Stimulated activated CD8-positive, alpha-beta memory T cell treated with anti-CD3 and anti-CD28 coated beads, Interleukin-12 subunit alpha, Interleukin-12 subunit beta, amount 100 ng/mL, for 1 hour (primary cell): ENCODE results near the gene MICAL3.

ENCODE experiments used
- DNase-seq: peaks from one replicate; pipeline ENCODE4 v3.0.0-alpha.2; 2020; ENCODE audit warnings: low read depth

The MICAL3 gene

DNA sequence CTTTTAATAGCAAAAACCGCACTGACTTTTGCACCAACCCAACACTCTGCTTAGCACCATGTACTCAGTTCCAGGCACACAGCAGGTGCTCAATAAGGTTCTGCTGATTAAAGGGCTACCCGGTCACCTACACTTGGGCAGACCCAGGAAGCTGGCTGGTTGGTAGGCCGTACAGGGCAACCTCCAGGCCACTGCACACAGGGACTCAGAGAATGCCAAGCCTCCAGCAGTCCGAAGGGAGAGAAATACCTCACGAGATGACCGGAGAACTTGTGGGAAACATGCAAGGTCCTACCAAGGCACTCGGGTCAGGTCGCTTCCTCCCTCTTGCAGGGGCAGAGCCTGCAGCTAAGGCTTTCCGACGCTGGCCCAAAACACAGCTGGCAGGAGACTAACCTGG lies 109.2 kb downstream of the MICAL3 start:
- DNase-seq = no peak

- no peak for DNase-seq
Observed at GRCh38 chr22:17914474-17914873, 109.9 kb downstream of the MICAL3 start.

GRCh38 chr22:17913801-17914347 lies 110.5 kb downstream of the MICAL3 start:
- no peak for DNase-seq

- DNase-seq = no peak
Observed at GRCh38 chr22:17912945-17913721, 111.2 kb downstream of the MICAL3 start.

DNA sequence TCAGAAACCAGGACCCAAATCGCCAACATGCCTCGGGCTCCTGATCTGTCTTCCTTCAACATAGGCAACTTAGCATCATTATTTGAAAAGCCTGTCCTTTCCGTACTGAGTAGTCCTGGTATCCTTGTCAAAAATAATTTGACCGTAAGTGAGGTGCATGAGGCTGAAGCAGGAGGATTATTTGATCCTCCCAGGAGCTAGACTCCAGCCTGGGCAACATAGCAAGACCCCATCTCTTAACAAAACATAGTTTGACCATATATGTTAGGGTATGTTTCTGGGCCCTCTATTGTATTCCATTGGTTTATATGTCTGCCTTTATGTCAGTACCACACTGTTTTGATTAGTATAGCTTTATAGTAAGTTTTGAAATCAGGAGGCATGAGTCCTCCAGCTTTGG lies 112.5 kb downstream of the MICAL3 start:
- no peak for DNase-seq

GRCh38 chr22:17911312-17911705 lies 113.1 kb downstream of the MICAL3 start:
- DNase-seq = no peak

DNA sequence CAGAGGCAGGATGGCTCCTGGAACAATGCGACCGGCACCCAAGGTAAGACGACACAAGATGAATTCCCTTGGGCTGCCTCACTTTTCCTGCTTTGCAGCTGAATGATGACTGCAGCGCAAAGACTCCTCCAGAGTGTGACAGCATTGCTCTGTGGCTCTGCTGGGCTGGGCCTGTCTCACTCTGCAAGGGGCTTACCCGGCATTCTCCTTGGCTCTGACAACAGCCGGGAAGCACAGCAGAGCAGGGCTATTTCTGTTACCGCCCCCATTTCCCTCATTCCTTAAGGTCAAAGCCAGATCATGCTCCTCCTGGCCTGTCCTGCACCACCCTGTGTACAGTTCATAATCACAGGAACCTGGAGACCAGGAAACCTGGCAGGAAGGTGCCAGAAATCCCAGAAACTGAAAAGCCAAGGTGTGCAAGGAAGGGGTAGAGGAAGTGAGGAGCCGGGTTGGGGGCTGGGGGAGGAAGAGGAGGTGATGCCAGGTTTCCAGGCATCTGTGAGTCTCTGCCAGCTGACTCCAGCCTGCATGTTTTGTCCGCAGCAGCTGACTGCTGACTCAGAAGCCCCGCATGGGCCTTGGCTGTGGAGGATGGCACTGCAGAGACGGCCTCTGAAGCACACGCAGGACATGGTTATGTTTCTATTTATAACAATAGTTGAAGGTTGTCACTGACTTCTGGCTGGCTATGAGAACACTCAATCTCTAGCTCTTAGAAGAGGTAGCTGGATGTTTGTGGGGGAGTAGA lies 113.6 kb downstream of the MICAL3 start:
- DNase-seq = no peak

DNA sequence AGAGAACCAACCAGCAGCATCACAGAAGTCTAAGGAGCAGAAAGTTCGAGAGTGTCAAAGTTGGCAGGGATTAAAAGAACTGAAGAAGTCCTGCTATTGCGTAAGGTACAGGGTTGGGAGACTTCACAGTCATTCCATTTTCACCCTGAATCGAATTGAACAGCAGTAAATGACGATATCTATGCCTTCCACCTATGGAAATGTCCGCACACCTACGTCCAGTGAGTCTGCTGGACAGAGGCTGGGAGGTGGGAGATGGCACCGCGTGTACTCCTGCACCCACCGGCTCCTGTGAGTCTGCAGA lies 116.7 kb downstream of the MICAL3 start:
- no peak for DNase-seq

DNA sequence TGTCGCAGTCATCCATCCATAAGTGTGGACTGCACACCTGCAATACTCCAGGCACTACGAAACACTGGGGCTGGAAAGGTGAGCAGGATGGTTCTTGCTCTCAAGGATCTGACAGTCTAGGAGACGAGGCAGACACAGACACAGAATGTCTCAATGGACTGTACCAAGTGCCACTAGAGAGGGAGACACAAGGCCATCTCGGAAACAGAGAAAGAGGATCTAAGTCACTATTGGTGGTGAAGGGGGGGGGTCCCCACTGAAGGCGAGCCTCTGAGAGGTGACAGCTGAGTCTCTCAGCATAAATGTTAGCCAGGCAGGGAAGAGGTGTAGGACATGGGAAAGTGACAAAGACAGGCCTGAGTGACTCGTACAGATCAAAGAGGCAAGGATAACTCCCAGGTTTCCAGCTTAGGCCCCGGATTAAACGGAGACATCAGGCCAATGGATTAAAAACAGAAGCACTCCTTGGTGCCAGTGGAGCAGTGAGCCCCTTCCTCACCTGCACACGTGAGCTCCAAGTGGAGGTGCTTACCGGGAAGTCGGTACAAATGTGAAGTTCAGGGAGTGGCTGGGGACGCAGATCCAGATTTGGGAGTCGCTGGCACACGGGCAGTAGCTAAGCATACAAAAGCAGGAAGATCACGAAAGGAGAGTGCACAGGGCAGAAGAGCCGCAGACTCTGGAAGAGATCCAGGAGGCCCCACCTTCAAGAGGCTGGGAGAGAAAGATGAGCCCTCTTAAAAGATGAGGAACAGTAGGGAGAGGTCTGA lies 117.2 kb downstream of the MICAL3 start:
- no peak for DNase-seq

GRCh38 chr22:17905445-17905844 lies 118.9 kb downstream of the MICAL3 start:
- DNase-seq = no peak

- DNase-seq = no peak
Observed at GRCh38 chr22:17903564-17904295, 120.6 kb downstream of the MICAL3 start.

- DNase-seq = no peak
Observed at GRCh38 chr22:17902960-17903359, 121.4 kb downstream of the MICAL3 start.

GRCh38 chr22:17898375-17898774 lies 126.0 kb downstream of the MICAL3 start:
- no peak for DNase-seq

DNA sequence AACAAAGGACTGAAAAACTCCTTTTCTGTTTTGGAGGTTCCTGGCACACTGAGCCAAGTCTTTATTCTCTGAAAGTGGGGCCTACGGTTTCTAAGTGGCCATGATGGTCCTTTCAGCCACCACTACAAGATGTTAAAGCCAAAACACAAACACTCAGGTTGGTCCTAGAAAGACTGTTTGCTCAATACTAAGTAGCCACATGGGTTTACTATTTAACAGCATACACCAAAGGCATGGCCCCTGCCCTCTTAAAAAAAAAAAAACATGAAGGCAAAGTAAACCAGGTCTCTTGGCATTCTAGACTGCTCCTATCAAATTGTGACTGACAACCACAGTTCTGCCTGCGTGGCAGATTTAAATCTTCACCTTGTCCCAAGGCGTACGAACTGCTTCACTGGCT lies 126.5 kb downstream of the MICAL3 start:
- no peak for DNase-seq

DNA sequence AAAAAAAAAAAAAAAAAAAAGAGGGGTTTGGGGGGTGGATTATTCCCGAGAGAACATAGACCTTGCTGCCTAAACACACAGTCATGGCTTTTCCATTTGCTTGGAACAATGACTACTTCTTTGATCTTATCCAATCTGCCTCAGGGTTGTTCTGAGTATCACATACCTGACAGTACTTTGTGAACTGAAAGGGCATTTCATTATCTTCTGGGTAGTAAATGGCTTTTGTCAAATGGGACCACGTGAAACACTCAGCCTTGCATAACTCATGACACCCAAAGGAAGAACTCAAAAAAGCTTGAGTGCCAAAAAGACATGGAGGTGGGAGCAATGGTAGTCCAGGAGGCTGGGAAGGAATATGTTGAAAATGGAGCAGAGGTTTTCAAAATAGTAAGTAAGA lies 126.9 kb downstream of the MICAL3 start:
- no peak for DNase-seq

GRCh38 chr22:17896586-17896985 lies 127.8 kb downstream of the MICAL3 start:
- DNase-seq = no peak

DNA sequence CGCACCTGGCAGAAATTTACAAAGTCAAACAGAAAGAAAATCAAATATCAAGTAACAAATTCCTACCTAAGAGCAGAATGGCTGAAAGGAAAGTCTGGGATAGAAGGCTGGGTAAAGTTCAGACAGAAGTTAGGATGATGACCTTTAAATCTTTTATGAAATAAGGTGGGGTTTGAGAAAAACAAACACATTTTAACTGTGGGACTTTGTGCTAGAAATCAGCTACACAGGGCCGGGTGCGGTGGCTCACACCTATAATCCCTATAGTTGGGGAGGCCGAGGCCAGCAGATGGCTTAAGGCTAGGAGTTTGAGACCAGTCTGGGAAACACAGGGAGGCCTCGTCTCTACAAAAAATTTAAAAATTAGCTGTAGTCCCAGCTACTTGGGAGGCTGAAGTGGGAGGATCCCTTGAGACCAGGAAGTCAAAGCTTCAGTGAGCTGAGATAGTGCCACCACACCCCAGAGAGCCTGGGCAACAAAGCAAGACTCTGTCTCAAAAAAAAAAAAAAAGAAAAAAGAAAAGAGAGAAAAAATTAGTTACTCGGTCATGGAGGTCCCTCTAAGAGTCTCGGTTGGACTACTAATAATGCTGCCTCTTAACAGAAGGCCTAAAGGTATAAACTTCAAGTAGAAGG lies 130.3 kb downstream of the MICAL3 start:
- no peak for DNase-seq

DNA sequence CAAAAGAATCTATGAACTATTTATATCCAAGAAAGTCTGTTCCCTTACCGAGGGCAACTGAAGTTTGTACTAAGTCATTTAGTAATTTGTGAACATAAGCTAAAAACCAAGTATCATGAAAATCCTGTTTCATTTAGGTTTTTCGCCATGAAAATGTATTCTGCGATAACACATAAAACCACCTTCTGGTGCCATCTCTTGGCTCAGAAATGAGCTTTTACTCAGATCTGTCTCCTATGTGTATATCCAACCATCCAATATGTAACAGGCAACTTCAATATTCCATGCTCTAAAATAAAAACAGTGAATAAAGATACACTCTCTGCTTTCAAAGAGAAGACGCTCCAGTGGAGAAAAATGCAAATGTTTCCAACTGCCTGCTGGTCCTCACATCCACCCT lies 132.0 kb downstream of the MICAL3 start:
- no peak for DNase-seq

DNA sequence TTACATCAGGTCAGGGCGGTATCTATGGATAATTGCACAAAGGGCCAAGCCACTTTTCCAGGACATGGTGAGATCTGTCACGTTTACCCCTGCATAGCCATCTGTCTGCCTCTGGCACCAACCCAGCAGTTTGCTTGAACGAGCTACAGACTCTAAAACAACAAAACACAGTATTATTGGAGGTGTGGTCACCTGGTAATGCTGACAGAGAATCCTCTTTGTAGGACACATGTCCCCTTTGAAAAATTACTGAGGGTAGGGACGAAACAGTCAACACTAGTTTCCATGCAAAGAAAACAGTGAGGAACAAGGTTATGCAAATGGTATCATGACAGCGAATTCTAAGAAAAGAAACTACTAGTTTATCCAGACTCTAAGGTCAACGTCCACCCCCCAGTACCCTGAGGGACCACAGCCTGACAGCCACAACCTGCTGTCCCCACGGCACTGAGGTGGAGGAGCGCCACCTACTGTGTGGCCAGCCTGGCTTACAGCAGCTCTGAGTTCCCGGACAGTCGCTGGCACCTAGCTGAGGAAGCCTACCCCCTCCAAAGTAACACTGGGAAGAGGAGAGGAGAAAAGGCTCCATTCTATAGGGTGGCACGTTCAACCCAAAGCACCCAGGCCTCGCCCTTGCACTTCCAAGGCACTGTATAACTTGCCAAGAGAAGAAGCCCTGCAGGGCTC lies 132.7 kb downstream of the MICAL3 start:
- DNase-seq = no peak

- DNase-seq = no peak
Observed at GRCh38 chr22:17890892-17891291, 133.5 kb downstream of the MICAL3 start.

DNA sequence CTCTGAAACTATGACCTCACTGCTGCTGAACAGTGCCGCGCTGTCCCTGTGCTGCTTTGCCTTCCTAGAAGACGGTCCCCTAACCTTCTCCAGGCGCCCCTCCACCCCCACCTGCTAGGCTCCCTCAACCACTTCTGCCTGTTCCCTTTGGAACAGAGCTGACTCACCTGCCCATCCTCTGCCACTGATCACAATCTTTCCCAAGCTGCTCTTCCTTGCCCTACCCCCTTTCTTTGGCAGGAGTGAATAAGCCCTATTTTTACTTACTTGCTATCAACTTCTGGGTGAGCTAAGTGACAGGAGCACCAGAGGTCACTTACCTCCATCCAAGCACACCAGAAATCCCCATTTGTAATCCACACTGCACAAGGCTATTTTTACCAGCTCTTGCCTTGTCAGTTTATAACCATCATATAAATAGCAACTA lies 134.1 kb downstream of the MICAL3 start:
- DNase-seq = no peak
